Measurements from ENCODE around the gene BRIP1. TPM values are rescaled to one million over a fixed set of nuclear protein-coding genes. Genes with fewer than 3 reads are reported as not detected.

Gene BRIP1
- total and polyA plus RNA-seq, 10 of the 15 experiments (the other 5 are each of a cell fraction or from before 2014, with no cell fraction given) = 4.0 to 24.2 (median 12.8) TPM

- Histone ChIP-seq H3K4me3 (no peak overlapping the region), H3K36me3 (ENCODE audit: control insufficient read depth in 2 of 2, insufficient read depth in 2 of 2, low read length in 1 of 2) (peaks cover 0 to 9% of the 10 kb centered on the region in 2 experiments; a peak in 2 of 4 replicates), H3K4me1 (ENCODE audit: control insufficient read depth, insufficient read depth, low read length) (no peaks in the 10 kb centered on the region), H3K79me2 (ENCODE audit: control insufficient read depth, insufficient read depth, low read length) (no peaks in the 10 kb centered on the region), H3K4me2 (ENCODE audit: control insufficient read depth, insufficient read depth) (no peak overlapping the region), H3K9me3 (replicated peaks; ENCODE audit: control insufficient read depth, insufficient read depth, low read length) (no peaks in the 10 kb centered on the region), H3K27ac (ENCODE audit: control insufficient read depth, insufficient read depth) (no peak overlapping the region), H3K27me3 (replicated peaks in 1 of 2; ENCODE audit: control insufficient read depth in 2 of 2, insufficient read depth in 2 of 2, low read length in 1 of 2) (no peaks in the 10 kb centered on the region), H3K9ac (ENCODE audit: control insufficient read depth, insufficient read depth, low read length) (no peak overlapping the region), H2AFZ (ENCODE audit: control insufficient read depth, low read depth, low read length) (no peak overlapping the region), H4K20me1 (ENCODE audit: control insufficient read depth, insufficient read depth) (no peaks in the 10 kb centered on the region)
- WGBS (ENCODE audit: insufficient coverage, insufficient replicate concordance, low lambda C conversion rate, missing lambda C conversion rate) = over 99% methylated on average over 4 of the region's 4 CpGs
- ChIA-PET POLR2A (no interaction called here), SMC1A (ENCODE audit: uncharacterized antibody, unreplicated experiment) (no interaction called here), RAD21 (ENCODE audit: unreplicated experiment) (no interaction called here), CTCF (interaction anchor here (1.1 kb wide), 1 partner anchor 19 kb away, joined by 3 read pairs; no protein-coding TSS in a partner anchor)
- intact Hi-C loops (cut with micrococcal nuclease; ENCODE audit: unreplicated experiment) (no loop called here), in situ Hi-C loops (cut with MboI) (no loop called here)
- no TSS peak for BruUV-seq (replicated peaks)
- DNase-seq (ENCODE audit: low read depth, low spot score) = no peak
- TF ChIP-seq KLF5 (IDR thresholded peaks at IDR 0.05; ENCODE audit: partially characterized antibody) = no peak
- TF ChIP-seq NFXL1 (IDR thresholded peaks at IDR 0.05; ENCODE audit: borderline replicate concordance) = peak; percentile 64; the same call in 1 of the 2 replicates
- no peak for FAIRE-seq
- no peak for ATAC-seq
Measured at GRCh38 chr17:61880589-61881102, 17.3 kb upstream of the BRIP1 start.

- CTCF ChIA-PET = interaction anchor here (1.2 kb wide), 2 partner anchors 231 to 263 kb away, joined by 3 read pairs; no protein-coding TSS in a partner anchor
- H3K79me2 ChIP-seq (ENCODE audit: control insufficient read depth, insufficient read depth, low read length) = no peaks in the 10 kb centered on the region
- SMC1A ChIA-PET (ENCODE audit: uncharacterized antibody, unreplicated experiment) = no interaction called here
- H3K9me3 ChIP-seq (replicated peaks; ENCODE audit: control insufficient read depth, insufficient read depth, low read length) = no peaks in the 10 kb centered on the region
- no peaks in the 10 kb centered on the region for H3K4me1 ChIP-seq (ENCODE audit: control insufficient read depth, insufficient read depth, low read length)
- TF ChIP-seq NKRF (conservative IDR thresholded peaks at IDR 0.05) (0 out of 2 replicates have a peak, but pooled peaks have one; percentile 14), NFXL1 (IDR thresholded peaks at IDR 0.05; ENCODE audit: borderline replicate concordance) (peak; percentile 78; the same call in 1 of the 2 replicates), EED (IDR thresholded peaks at IDR 0.05; ENCODE audit: low read depth) (no peak), ETV6 (conservative IDR thresholded peaks at IDR 0.05 in 1 of 2, IDR thresholded peaks at IDR 0.05 in 1 of 2; ENCODE audit: borderline replicate concordance in 1 of 2, low read depth in 1 of 2) (peak in 1 of 2 experiments; percentile 90; a peak in 1 of 4 replicates)
- 100% methylated on average over 3 of the region's 3 CpGs for WGBS (ENCODE audit: insufficient coverage, insufficient replicate concordance, low lambda C conversion rate, missing lambda C conversion rate)
- no peak for FAIRE-seq
- POLR2A ChIA-PET = no interaction called here
- H2AFZ ChIP-seq (ENCODE audit: control insufficient read depth, low read depth, low read length) = no peak overlapping the region
- no peaks in the 10 kb centered on the region for H4K20me1 ChIP-seq (ENCODE audit: control insufficient read depth, insufficient read depth)
- no peaks in the 10 kb centered on the region for H3K27me3 ChIP-seq (replicated peaks in 1 of 2; ENCODE audit: control insufficient read depth in 2 of 2, insufficient read depth in 2 of 2, low read length in 1 of 2)
- no peak overlapping the region for H3K27ac ChIP-seq (ENCODE audit: control insufficient read depth, insufficient read depth)
- H3K4me3 ChIP-seq = no peak overlapping the region
- no peak for ATAC-seq
- BruUV-seq (replicated peaks) = no TSS peak
- intact Hi-C loops (cut with micrococcal nuclease; ENCODE audit: unreplicated experiment) (no loop called here), in situ Hi-C loops (cut with MboI) (no loop called here)
- RAD21 ChIA-PET (ENCODE audit: unreplicated experiment) = no interaction called here
- peaks cover 0 to 9% of the 10 kb centered on the region in 2 experiments; a peak in 2 of 4 replicates for H3K36me3 ChIP-seq (ENCODE audit: control insufficient read depth in 2 of 2, insufficient read depth in 2 of 2, low read length in 1 of 2)
- H3K9ac ChIP-seq (ENCODE audit: control insufficient read depth, insufficient read depth, low read length) = no peak overlapping the region
- DNase-seq (ENCODE audit: low read depth, low spot score) = no peak
- no peak overlapping the region for H3K4me2 ChIP-seq (ENCODE audit: control insufficient read depth, insufficient read depth)
Measured at GRCh38 chr17:61878984-61879612, 15.8 kb upstream of the BRIP1 start.
